Stimulated activated naive CD4-positive, alpha-beta T cell treated with Interleukin-2 at 50 U/mL for 16 hours (primary cell): ENCODE measurements around the gene LAMA3.

Experiments used
- DNase-seq: peaks from one replicate; lab custom pipeline; 2025; lab: John Stamatoyannopoulos, UW

LAMA3 gene

DNA sequence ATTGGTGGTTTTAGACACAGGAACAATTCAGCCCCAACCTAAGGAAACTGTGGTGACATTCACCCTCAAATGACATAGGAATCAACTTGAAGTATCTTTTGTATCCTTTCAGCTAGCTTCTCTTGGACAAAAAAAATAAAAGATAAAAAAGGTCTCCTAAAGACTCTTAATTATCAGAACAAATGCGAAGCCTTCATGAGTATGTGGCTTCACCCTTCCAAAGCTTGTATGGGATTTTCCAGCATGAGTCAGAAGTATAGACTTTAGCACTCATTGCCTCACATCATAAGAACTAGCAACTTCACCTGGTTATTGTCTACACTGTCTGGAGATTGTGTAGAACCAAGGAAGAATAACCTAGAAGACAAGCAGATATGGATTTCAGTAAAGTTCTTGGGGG is 135.4 kb downstream of the LAMA3 start:
- DNase-seq: no peak

GRCh38 chr18:23825496-23825895 is 136.2 kb downstream of the LAMA3 start:
- DNase-seq: no peak

GRCh38 chr18:23825978-23826405 is 136.7 kb downstream of the LAMA3 start:
- no peak for DNase-seq

DNA sequence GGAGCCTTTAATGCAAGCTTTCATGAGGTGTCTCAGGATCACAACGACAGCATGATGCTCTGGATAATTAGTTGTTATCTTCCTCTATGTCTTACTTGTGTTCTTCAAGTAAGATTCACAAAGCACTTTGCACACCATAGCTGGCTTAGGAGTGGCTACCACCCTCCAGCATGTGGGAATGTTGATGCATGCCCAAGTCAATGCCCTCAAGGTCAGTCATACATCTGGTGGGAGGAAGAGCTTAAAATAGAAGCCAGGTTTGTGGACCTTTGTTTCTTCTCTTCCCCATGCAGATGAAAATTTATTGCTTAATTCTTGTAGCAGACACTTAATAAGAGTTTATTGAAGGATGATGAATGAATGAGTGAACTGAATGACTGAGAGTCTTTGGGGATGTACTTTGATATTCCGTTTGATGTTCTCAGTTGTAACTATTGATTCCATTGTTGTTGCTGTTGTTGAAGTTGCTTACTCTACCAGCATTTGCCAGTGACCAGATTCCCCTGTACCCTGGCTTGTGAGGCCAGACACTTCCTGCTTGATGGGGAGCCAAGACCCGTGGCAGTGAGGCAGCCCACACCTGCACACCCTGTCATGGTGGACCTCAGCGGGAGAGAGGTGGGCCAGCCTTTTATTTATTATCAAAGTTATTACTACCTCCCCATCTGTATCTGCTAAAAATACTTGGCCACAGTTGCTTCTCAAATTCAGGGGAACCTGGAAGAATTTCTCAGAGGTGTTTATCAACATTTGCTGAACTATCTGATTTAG is 137.8 kb downstream of the LAMA3 start:
- no peak for DNase-seq

- DNase-seq: no peak
These were observed 138.4 kb downstream of the LAMA3 start for GRCh38 chr18:23827681-23828080.

DNA sequence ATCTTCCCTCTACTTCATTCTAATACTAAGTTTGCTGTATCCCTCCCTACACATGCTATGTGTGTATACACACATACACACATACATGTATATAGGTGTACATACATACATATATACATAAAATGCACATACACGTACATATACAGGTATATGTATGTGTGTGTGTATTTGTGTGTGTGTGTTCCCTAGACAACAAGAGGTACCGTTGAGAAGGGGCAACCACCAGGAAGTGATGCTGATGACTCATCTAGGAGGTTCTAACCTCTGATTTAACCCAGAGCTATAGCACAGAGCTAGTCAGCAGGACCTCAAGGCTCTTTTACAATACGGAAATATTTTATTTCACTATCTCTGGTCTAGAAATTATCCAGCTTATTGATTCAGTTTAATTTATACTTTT is 139.2 kb downstream of the LAMA3 start:
- peak; percentile 31 for DNase-seq

DNA sequence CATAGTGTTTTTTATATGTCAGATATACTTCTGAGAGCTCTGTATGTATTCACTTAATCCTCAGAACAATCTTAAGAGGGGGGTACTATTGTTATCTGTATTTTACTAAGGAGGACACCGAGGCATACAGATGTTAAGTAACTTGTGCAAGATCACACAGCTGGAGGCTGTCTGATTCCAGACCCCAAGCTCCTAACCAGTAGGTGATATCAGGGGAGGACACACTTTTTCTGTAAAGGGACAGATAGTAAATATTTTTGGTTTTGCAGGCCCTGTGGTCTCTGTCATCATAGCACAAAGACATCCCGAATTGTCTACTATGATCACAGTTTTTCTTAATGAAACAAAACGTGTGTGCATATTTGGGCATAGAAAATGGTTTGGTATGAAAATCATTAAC is 143.7 kb downstream of the LAMA3 start:
- DNase-seq: no peak

DNA sequence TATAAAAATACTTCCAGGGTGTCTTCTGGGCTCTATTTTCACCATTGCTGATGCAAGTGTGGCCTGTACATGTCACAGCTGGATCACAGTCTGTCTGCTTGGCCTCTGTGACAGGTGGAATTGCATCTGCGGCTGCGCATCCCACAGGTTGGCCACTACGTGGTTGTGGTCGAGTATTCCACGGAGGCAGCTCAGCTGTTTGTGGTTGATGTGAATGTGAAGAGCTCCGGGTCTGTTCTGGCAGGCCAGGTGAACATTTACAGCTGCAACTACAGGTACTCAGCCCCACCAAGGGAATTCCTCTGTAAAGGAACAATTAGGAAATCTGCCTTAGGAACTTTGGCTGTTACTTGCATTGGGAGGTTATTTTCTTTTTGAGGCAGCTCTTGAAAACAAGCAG is 144.5 kb downstream of the LAMA3 start:
- no peak for DNase-seq

DNA sequence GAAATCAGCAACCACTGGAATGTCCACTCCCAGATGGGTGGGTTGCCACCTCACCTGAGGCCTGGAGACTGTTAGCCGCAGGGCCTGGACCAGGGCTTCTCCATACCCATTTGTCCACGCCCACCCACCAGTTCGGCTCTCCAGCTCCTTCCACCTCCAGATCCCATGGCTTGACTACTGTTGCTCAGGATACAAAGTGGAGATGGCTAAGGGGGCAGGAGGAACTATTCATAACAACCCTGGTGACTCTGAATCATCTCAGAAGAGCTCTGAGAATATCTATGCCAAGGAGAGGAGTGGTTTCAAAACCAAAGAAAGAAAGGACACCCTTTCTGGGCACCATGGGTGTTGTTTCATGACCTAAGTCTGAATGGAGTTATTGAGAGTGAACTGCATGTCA is 145.8 kb downstream of the LAMA3 start:
- DNase-seq: no peak

DNA sequence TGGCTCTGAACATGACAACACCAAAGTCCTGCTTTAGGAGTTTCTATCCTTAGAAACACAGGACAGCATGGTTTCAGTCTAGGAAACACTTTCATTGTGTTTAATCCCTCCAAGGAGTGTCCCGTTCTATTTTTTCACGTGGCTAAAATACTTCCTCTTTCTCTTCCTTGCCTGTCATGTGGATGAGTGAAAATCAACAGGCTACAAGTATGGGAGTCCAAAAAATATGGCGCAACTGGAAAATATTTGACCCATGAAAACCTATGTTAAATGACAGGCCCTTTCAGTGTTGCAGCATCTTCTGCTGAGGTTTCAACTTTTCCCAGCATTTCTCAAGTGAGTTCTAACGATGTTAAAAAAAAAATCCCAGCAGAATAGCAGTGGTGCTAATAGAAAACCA is 146.3 kb downstream of the LAMA3 start:
- no peak for DNase-seq

- no peak for DNase-seq
These were observed 148.3 kb downstream of the LAMA3 start for GRCh38 chr18:23837591-23837990.

- no peak for DNase-seq
These were observed 149.0 kb downstream of the LAMA3 start for GRCh38 chr18:23838233-23838632.

GRCh38 chr18:23838801-23839366 is 149.6 kb downstream of the LAMA3 start:
- no peak for DNase-seq

GRCh38 chr18:23842305-23842704 is 153.1 kb downstream of the LAMA3 start:
- no peak for DNase-seq

- DNase-seq: no peak
These were observed 155.9 kb downstream of the LAMA3 start for GRCh38 chr18:23844991-23845680.

DNA sequence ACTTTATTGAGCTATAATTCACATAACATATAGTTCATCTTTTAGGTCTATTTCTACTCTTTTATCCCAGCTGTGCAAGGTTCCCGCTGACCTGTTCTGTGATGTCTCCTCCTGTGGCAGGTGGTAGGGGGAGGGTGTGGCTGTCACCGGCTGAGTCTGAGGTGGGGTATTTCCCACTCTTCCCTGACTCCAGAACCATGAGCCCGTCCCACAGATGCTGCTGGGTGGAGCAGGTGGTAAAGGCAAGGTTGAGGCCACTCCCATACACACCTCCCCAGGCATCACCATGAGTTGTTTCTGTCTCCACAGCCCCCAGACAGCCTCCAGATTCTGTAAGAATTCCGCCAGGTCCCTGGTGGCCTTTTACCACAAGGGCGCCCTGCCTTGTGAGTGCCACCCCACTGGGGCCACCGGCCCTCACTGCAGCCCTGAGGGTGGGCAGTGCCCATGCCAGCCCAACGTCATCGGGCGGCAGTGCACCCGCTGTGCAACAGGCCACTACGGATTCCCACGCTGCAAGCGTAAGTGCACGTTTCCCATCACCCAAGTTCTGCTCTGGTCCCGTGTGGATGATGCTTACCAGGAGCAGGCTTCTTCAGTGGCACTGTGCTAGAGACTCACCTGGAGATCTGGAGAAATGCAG is 156.9 kb downstream of the LAMA3 start:
- DNase-seq: no peak

GRCh38 chr18:23847321-23847986 is 158.2 kb downstream of the LAMA3 start:
- DNase-seq: no peak

DNA sequence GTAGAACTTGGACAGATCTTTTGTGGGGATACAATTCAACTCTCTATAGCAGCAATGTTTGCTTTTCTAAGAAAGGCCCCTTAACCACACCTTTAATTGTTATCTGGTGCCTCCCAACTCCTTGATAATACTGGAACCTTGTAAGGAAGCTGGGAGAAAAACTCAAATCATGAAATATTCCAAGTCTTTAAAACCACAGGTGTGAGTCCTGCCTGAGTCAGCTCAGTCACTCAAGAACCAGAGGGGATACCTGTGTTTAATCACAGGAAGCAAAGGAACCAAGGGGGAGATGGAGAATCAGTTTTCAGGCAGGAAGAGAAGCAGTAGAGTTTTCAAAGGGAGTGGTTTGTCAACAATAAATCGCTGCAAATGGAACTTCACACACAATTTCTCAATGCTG is 159.9 kb downstream of the LAMA3 start:
- DNase-seq: no peak

DNA sequence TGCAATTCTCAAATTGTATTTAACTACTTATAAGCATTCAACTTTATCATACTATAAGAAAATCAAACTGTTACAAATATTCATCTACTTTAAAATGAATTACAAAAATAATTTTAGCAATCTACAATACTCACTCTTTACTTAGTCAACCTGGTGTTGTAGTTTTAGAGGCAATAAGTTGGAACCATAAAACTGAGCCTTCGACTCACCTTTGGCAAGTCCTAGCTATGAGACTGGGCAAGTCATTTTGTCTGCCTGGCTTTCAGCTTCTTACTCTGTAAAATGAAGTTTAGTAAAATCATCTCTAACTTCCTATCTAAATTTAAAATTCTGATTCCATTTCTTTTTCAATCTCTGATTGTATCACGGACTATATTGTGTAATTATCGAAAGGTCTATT is 161.0 kb downstream of the LAMA3 start:
- no peak for DNase-seq

DNA sequence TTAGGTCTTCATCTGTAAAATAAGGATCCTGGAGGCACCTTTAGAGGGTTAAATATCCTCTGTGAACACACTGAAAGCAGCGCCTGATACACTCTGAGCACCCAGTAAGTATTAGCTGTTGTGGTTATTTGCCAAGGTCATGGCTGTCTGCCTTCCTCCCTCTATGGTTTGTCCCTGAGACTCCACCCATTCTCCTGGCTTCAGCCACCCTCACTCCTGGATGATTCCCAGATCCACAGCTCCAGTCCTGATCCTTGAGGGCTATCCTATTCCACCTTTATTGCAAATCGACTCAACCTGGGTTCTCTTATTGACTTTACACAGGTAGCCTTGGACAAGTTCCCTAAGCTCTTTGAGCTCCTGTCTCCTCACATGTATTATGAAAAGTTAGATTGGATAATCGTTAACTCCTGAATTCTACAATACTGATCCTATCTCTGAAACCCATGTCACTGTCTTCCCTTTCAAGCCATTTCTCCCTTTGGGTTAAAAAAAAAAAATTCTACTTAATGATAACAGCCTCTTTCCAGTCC is 162.3 kb downstream of the LAMA3 start:
- no peak for DNase-seq

- no peak for DNase-seq
These were observed 163.2 kb downstream of the LAMA3 start for GRCh38 chr18:23852236-23853045.
